ENCODE measurements around the gene ANO10.

- TF ChIP-seq CTCF (IDR thresholded peaks at IDR 0.05 in 8 of 11, conservative IDR thresholded peaks at IDR 0.05 in 3 of 11), result no peak
- no peak for TF ChIP-seq POLR2A (IDR thresholded peaks at IDR 0.05)
- TF ChIP-seq POLR2AphosphoS5 (IDR thresholded peaks at IDR 0.05), result no peak
Observed at GRCh38 chr3:43451670-43452254, 170.0 kb downstream of the ANO10 start.

Data from spleen (tissue), 7 donors.